DOHH2 (cell line): ENCODE results near the gene TNNT2.

Experiments
- H3F3A ChIP-seq: fragments of 200-600 bp; sonication (generic), shearing (Covaris generic); 2 replicates; pipeline ENCODE4 v1.6.0; 2016; ENCODE audit warnings: antibody characterized with exemption, mild to moderate bottlenecking; ENCODE audit not compliant: control insufficient read depth, insufficient read depth
- H3K27ac ChIP-seq: fragments of 200-600 bp; sonication (generic); 2 replicates; pipeline ENCODE4 v1.5.1; 2014; ENCODE audit warnings: low read depth, mild to moderate bottlenecking, low read length, moderate library complexity
- H3K27me3 ChIP-seq: fragments of 200-600 bp; sonication (generic); 2 replicates; pipeline ENCODE4 v1.6.1; 2014; ENCODE audit warnings: mild to moderate bottlenecking, low read length, mixed read lengths; ENCODE audit not compliant: control insufficient read depth
- H3K36me3 ChIP-seq: fragments of 200-600 bp; sonication (generic); 2 replicates; pipeline ENCODE4 v1.6.1; 2014; ENCODE audit warnings: mild to moderate bottlenecking, low read length, moderate library complexity, mixed read lengths; ENCODE audit not compliant: control insufficient read depth
- H3K4me1 ChIP-seq: fragments of 200-600 bp; sonication (generic); 2 replicates; pipeline ENCODE4 v1.6.1; 2014; ENCODE audit warnings: mild to moderate bottlenecking, low read length, mixed read lengths; ENCODE audit not compliant: control insufficient read depth
- H3K4me2 ChIP-seq: fragments of 200-600 bp; sonication (generic); 2 replicates; pipeline ENCODE4 v1.6.0; 2014; ENCODE audit warnings: mild to moderate bottlenecking, low read length, moderate library complexity
- H3K4me3 ChIP-seq: fragments of 200-600 bp; sonication (generic); 2 replicates; pipeline ENCODE4 v1.5.1; 2014; ENCODE audit warnings: mild to moderate bottlenecking, low read length, mixed read lengths
- H3K79me2 ChIP-seq: fragments of 200-600 bp; sonication (generic); 2 replicates; pipeline ENCODE4 v1.6.1; 2014; ENCODE audit warnings: mild to moderate bottlenecking, low read length, mixed read lengths; ENCODE audit not compliant: control insufficient read depth
- H3K9me2 ChIP-seq: fragments of 200-600 bp; sonication (generic); replicated peaks from 2 replicates; pipeline ENCODE4 v1.6.1; 2014; ENCODE audit warnings: mild to moderate bottlenecking, low read length, mixed read lengths; ENCODE audit not compliant: control insufficient read depth
- H3K9me3 ChIP-seq: fragments of 200-600 bp; sonication (generic); 2 replicates; pipeline ENCODE4 v1.6.1; 2014; ENCODE audit warnings: antibody characterized with exemption, low read length, mixed read lengths; ENCODE audit not compliant: control insufficient read depth, insufficient read depth
- H4K20me1 ChIP-seq: fragments of 200-600 bp; sonication (generic); 2 replicates; pipeline ENCODE4 v1.6.0; 2014; ENCODE audit warnings: low read depth, mild to moderate bottlenecking, antibody characterized with exemption, low read length, moderate library complexity; ENCODE audit not compliant: control insufficient read depth, insufficient read depth
- CTCF ChIP-seq: fragments of 200-600 bp; sonication (generic); IDR thresholded peaks from one replicate; pipeline ENCODE4 v1.5.1; 2014; ENCODE audit warnings: antibody characterized with exemption, mild to moderate bottlenecking, low read depth, low read length; ENCODE audit not compliant: poor library complexity, severe bottlenecking
- EZH2phosphoT487 ChIP-seq: fragments of 200-600 bp; sonication (generic); IDR thresholded peaks from 2 replicates; pipeline ENCODE4 v1.6.1; 2017; ENCODE audit warnings: borderline replicate concordance, mild to moderate bottlenecking, antibody characterized with exemption, low read length, moderate library complexity, mixed read lengths

TNNT2 gene

GRCh38 chr1:201384406-201384782 lies 6.9 kb upstream of the TNNT2 start:
- peaks cover 3% of the 10 kb centered on the region; the same call in 1 of the 2 replicates for H3K27me3 ChIP-seq
- no peaks in the 10 kb centered on the region for H3K4me1 ChIP-seq
- no peak overlapping the region for H3K27ac ChIP-seq
- no peaks in the 10 kb centered on the region for H4K20me1 ChIP-seq
- H3F3A ChIP-seq: no peaks in the 10 kb centered on the region
- TF ChIP-seq EZH2phosphoT487: no peak
- TF ChIP-seq CTCF: no peak
- H3K79me2 ChIP-seq: no peaks in the 10 kb centered on the region
- H3K4me3 ChIP-seq: no peak overlapping the region
- H3K9me2 ChIP-seq: no peaks in the 10 kb centered on the region
- no peaks in the 10 kb centered on the region for H3K9me3 ChIP-seq
- no peaks in the 10 kb centered on the region for H3K36me3 ChIP-seq
- no peak overlapping the region for H3K4me2 ChIP-seq

GRCh38 chr1:201383647-201384405 lies 6.3 kb upstream of the TNNT2 start:
- Histone ChIP-seq H4K20me1 (no peaks in the 10 kb centered on the region), H3K36me3 (no peaks in the 10 kb centered on the region), H3K9me3 (no peaks in the 10 kb centered on the region), H3F3A (no peaks in the 10 kb centered on the region), H3K27ac (no peak overlapping the region), H3K4me2 (no peak overlapping the region), H3K27me3 (peaks cover 3% of the 10 kb centered on the region; the same call in 1 of the 2 replicates), H3K4me3 (no peak overlapping the region), H3K9me2 (no peaks in the 10 kb centered on the region), H3K79me2 (no peaks in the 10 kb centered on the region), H3K4me1 (no peaks in the 10 kb centered on the region)
- TF ChIP-seq CTCF (no peak), EZH2phosphoT487 (no peak)

DNA sequence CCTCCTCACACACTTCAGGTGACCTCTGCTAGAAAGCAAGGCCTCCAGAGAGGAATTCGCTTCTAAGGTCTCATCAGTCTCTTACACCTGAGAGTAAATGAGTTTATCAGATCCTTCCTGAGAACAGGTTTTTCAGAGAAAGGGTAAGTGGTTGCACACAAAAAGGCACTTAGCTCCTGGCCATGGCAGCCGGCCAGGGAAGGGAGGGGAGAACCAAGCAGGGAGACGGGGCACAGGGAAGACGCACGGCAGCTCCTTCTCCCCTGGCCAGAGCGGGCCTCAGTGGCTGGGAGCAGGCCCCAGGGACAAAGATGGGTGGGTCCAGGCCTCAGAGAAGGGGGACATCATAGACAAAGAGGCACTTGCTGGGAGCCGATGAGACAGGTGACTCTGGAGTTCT lies 3.6 kb upstream of the TNNT2 start:
- Histone ChIP-seq H3K9me2 (no peaks in the 10 kb centered on the region), H3K79me2 (no peaks in the 10 kb centered on the region), H3K27me3 (peaks cover 3% of the 10 kb centered on the region; the same call in 1 of the 2 replicates), H3K27ac (no peak overlapping the region), H3K4me3 (no peak overlapping the region), H3K9me3 (no peaks in the 10 kb centered on the region), H3K4me1 (no peaks in the 10 kb centered on the region), H3K36me3 (no peaks in the 10 kb centered on the region), H3K4me2 (no peak overlapping the region), H3F3A (no peaks in the 10 kb centered on the region), H4K20me1 (no peaks in the 10 kb centered on the region)
- no peak for TF ChIP-seq EZH2phosphoT487
- TF ChIP-seq CTCF: no peak
